ENCODE measurements around the gene NFE2L2. TPM values are rescaled to one million over a fixed set of nuclear protein-coding genes. Genes with fewer than 3 reads are reported as not detected.

NFE2L2 gene
- total RNA-seq, 6 experiments from 2014 or later, result 27.9 to 83.6 (median 35.6) TPM

DNA sequence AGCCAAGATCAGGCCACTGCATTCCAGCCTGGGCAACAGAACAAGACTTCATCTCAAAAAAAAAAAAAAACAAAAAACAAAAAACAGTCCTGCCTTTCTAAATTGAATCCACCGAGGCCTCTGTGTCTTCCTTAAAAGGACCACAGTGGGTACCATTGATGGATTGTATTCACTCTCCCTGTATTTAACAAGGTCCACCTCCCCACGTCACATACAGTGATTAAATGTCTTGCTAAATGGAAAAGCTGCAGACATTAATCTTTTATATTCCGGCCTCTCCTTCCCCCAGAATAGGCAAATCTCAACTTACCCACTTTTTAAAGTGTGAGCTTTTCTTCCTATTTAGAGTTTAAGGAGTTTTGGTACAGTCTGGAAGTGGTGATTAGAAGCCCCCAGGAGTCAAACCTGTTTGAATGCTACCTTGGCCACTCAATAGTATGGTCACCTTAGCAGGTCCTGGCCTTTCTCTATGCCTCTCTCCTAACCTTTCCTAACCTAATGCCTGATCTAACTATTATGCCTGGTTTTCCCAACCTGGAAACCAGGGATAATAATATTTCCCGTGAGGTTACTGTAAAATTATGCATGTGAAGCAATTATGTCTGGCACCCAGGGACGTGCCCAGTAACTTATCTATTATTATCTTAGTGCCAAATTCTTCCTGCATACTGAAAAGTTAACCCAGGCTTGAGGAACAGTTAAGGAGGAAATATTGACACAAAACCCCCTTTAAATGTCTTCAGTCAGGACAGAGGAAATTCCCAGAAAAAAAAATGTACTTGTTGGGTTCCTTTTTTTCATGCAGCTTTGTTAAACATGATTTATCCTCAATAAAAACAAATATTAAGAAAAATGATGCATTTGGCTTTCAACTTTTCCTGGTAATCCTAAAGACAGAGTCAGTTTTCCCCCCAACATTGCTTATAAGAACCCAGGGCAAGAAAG, 3.1 kb downstream of the NFE2L2 start:
- peaks cover 0 to 46% (median 20%) of the 10 kb centered on the region in 4 donors for H3K4me1 ChIP-seq
- no peaks in the 10 kb centered on the region for H3K27me3 ChIP-seq
- H3K27ac ChIP-seq, result peak overlapping the region; percentile 98 to 100 (median 100)
- H3K9me3 ChIP-seq, result no peaks in the 10 kb centered on the region
- ATAC-seq (no peak), DNase-seq (no peak)
- H3K36me3 ChIP-seq, result no peaks in the 10 kb centered on the region
- intact Hi-C loops (cut with DNase I), result loop anchor here in 1 of 2 donors (5.0 to 10.0 kb wide), 2 partner anchors 71 to 97 kb away; no protein-coding TSS in a partner anchor
- no peak for TF ChIP-seq POLR2A (IDR thresholded peaks at IDR 0.05)
- TF ChIP-seq, protein P1, sequence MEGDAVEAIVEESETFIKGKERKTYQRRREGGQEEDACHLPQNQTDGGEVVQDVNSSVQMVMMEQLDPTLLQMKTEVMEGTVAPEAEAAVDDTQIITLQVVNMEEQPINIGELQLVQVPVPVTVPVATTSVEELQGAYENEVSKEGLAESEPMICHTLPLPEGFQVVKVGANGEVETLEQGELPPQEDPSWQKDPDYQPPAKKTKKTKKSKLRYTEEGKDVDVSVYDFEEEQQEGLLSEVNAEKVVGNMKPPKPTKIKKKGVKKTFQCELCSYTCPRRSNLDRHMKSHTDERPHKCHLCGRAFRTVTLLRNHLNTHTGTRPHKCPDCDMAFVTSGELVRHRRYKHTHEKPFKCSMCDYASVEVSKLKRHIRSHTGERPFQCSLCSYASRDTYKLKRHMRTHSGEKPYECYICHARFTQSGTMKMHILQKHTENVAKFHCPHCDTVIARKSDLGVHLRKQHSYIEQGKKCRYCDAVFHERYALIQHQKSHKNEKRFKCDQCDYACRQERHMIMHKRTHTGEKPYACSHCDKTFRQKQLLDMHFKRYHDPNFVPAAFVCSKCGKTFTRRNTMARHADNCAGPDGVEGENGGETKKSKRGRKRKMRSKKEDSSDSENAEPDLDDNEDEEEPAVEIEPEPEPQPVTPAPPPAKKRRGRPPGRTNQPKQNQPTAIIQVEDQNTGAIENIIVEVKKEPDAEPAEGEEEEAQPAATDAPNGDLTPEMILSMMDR (IDR thresholded peaks at IDR 0.05), result no peak
- H3K4me3 ChIP-seq, result peak overlapping the region; percentile 72 to 90 (median 82)
- 11% methylated on average over 5 of the region's 5 CpGs for WGBS (ENCODE audit: insufficient coverage, low coverage, low lambda C conversion rate, missing lambda C conversion rate)

DNA sequence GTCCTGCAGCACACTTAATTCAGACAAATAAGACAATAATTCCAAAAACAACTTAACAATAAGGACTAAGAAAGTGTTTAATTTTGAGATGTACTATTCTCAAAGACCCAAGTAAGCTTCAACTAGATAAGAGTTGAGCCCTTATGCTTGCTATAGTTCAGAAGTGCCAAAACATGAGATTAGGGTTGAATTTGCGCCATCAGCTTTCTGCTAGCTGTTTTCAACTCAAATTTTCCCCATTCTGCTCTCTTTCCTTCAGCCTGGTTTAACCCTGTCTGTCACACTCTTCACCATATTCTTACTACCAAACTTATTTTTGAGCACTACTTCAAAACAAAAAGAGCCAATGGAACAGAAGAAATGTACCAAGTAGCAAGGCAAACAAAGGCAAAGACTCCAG, 4.1 kb downstream of the NFE2L2 start:
- ATAC-seq (no peak), DNase-seq (no peak)
- H3K4me1 ChIP-seq, result peaks cover 0 to 47% (median 24%) of the 10 kb centered on the region in 4 donors
- H3K36me3 ChIP-seq, result no peaks in the 10 kb centered on the region
- 23% methylated on average over 1 of the region's 1 CpG for WGBS (ENCODE audit: insufficient coverage, low coverage, low lambda C conversion rate, missing lambda C conversion rate)
- H3K9me3 ChIP-seq, result no peaks in the 10 kb centered on the region
- H3K27ac ChIP-seq, result peak overlapping the region in 1 of 3 donors; percentile 100
- intact Hi-C loops (cut with DNase I), result loop anchor here in 1 of 2 donors (5.0 to 10.0 kb wide), 2 partner anchors 72 to 96 kb away; no protein-coding TSS in a partner anchor
- H3K4me3 ChIP-seq, result peak overlapping the region in 1 of 3 donors; percentile 72
- TF ChIP-seq, protein P1 (IDR thresholded peaks at IDR 0.05), result no peak
- TF ChIP-seq POLR2A (IDR thresholded peaks at IDR 0.05), result no peak
- H3K27me3 ChIP-seq, result no peaks in the 10 kb centered on the region

DNA sequence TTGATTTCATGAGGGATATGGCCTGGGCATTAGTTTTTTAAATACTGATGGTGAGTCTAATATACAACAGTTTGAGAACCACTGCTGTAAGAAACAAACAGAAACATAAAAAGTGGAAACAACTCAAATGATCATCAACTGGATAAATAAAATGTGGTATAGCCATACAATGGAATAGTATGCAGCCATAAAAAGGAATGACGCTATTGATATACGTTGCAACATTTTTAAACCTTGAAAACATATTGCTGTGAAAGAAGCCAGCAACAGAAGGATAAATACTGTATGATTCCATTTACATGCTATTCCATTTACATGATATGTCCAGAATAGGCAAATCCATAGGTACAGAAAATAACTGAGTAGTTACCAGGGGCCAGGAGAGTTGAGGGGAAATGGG, 6.5 kb downstream of the NFE2L2 start:
- peaks cover 0 to 6% (median 0%) of the 10 kb centered on the region in 4 donors for H3K36me3 ChIP-seq
- TF ChIP-seq POLR2A (IDR thresholded peaks at IDR 0.05), result no peak
- TF ChIP-seq, protein P1 (IDR thresholded peaks at IDR 0.05), result no peak
- H3K27me3 ChIP-seq, result no peaks in the 10 kb centered on the region
- H3K9me3 ChIP-seq, result no peaks in the 10 kb centered on the region
- no peak for DNase-seq
- H3K4me3 ChIP-seq, result no peak overlapping the region
- H3K4me1 ChIP-seq, result peaks cover 0 to 70% (median 34%) of the 10 kb centered on the region in 4 donors
- ATAC-seq, result no peak
- intact Hi-C loops (cut with DNase I), result no loop called here
- WGBS (ENCODE audit: insufficient coverage, low coverage, low lambda C conversion rate, missing lambda C conversion rate), result 83% methylated on average over 2 of the region's 2 CpGs
- peak overlapping the region in 1 of 3 donors; percentile 100 for H3K27ac ChIP-seq

DNA sequence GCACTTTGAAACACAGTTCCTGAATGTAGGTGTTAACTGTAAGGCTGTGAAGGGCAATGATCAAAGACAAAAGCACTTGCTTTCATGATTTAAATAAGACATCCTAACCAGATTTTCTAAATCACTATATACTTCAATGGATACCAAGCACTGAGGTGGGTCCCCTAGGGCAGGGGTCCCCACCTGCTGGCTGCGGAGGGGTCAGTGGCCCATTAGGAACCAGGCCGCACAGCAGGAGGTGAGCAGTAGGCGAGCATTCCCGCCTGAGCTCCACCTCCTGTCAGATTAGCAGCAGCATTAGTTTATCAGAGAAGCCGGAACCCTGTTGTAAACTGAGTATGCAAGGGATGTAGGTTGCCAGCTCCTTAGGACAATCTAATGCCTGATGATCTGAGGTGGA, 7.1 kb downstream of the NFE2L2 start:
- H3K4me3 ChIP-seq, result no peak overlapping the region
- H3K27ac ChIP-seq, result peak overlapping the region in 1 of 3 donors; percentile 100
- intact Hi-C loops (cut with DNase I), result no loop called here
- H3K27me3 ChIP-seq, result no peaks in the 10 kb centered on the region
- ATAC-seq (no peak), DNase-seq (no peak)
- no peaks in the 10 kb centered on the region for H3K9me3 ChIP-seq
- no CpG with 5 or more reads among the region's 5 CpGs for WGBS (ENCODE audit: insufficient coverage, low coverage, low lambda C conversion rate, missing lambda C conversion rate)
- TF ChIP-seq, protein P1 (IDR thresholded peaks at IDR 0.05), result no peak
- TF ChIP-seq POLR2A (IDR thresholded peaks at IDR 0.05), result no peak
- peaks cover 0 to 76% (median 36%) of the 10 kb centered on the region in 4 donors for H3K4me1 ChIP-seq
- H3K36me3 ChIP-seq, result peaks cover 0 to 6% (median 0%) of the 10 kb centered on the region in 4 donors
